IMR-90 (cell line): ENCODE results near the gene GPR107.

Experiments used
- BHLHE40 ChIP-seq: fragments of 150-350 bp; IDR thresholded peaks from 2 replicates; pipeline ENCODE4 v1.6.1; 2016; ENCODE audit warnings: mild to moderate bottlenecking, low read depth, low read length
- CTCF ChIP-seq: conservative IDR thresholded peaks from 2 replicates; pipeline ENCODE4 v1.5.1; 2012; ENCODE audit warnings: mild to moderate bottlenecking, low read depth, low read length, improper control_type of control experiment
- ELK1 ChIP-seq: fragments of 150-350 bp; IDR thresholded peaks from 2 replicates; pipeline ENCODE4 v1.6.1; 2016; ENCODE audit warnings: low read depth, mild to moderate bottlenecking, low read length, moderate library complexity, borderline replicate concordance
- FOS ChIP-seq: fragments of 150-350 bp; IDR thresholded peaks from 2 replicates; pipeline ENCODE4 v1.6.1; 2016; ENCODE audit warnings: low read depth, low read length
- MAFK ChIP-seq: IDR thresholded peaks from 2 replicates; pipeline ENCODE4 v1.6.1; 2012; ENCODE audit warnings: low read depth, low read length, improper control_type of control experiment
- MAZ ChIP-seq: IDR thresholded peaks from 2 replicates; pipeline ENCODE4 v1.6.1; 2012; ENCODE audit warnings: low read depth, mild to moderate bottlenecking, low read length, improper control_type of control experiment, moderate library complexity, borderline replicate concordance
- NFE2L2 ChIP-seq: fragments of 150-350 bp; IDR thresholded peaks from 2 replicates; pipeline ENCODE4 v1.6.1; 2016; ENCODE audit warnings: low read depth, mild to moderate bottlenecking, low read length
- POLR2A ChIP-seq: IDR thresholded peaks from 2 replicates; pipeline ENCODE4 v1.6.1; 2012; ENCODE audit warnings: mild to moderate bottlenecking, low read depth, low read length
- RAD21 ChIP-seq: IDR thresholded peaks from 2 replicates; pipeline ENCODE4 v1.6.1; 2012; ENCODE audit warnings: low read length, improper control_type of control experiment

GRCh38 chr9:130142056-130142455 is 88.3 kb downstream of the GPR107 start:
- TF ChIP-seq CTCF (no peak), NFE2L2 (no peak), MAFK (no peak), RAD21 (no peak), POLR2A (no peak), BHLHE40 (no peak), FOS (no peak), MAZ (no peak), ELK1 (no peak)
